ENCODE measurements around the gene RAB19. TPM values are rescaled to one million over a fixed set of nuclear protein-coding genes. Genes with fewer than 3 reads are reported as not detected.
"Not testable (repeated sequence)": the region's sequence is repeated elsewhere in the genome, so short reads cannot be mapped to it uniquely, and the experiment has no call there.

RAB19 gene
- total and polyA plus RNA-seq, 4 donors, result 0.24 to 3.2 (median 2.0) TPM

GRCh38 chr7:140416560-140416959, 12.7 kb downstream of the RAB19 start:
- DNase-seq (no peak), ATAC-seq (ENCODE audit: insufficient read depth, low FRiP score) (no peak)
- Histone ChIP-seq H3K4me1 (ENCODE audit: control insufficient read depth in 5 of 5, insufficient read depth in 5 of 5, low read length in 5 of 5) (no peaks in the 10 kb centered on the region), H3K9me3 (ENCODE audit: control insufficient read depth in 4 of 4, insufficient read depth in 3 of 4, low read length in 3 of 4) (peaks cover 0 to 7% (median 0%) of the 10 kb centered on the region in 4 donors), H3K9ac (ENCODE audit: insufficient read depth in 1 of 2, low read length in 2 of 2) (no peak overlapping the region), H3K27me3 (ENCODE audit: control insufficient read depth in 3 of 3, insufficient read depth in 3 of 3, low read length in 2 of 3) (no peaks in the 10 kb centered on the region), H3K27ac (ENCODE audit: low read depth in 1 of 2, low read length in 1 of 2) (no peak overlapping the region), H3K4me3 (no peak overlapping the region), H3K36me3 (ENCODE audit: control insufficient read depth in 4 of 4, insufficient read depth in 4 of 4, low read length in 4 of 4) (no peaks in the 10 kb centered on the region)
- TF ChIP-seq, protein P1, sequence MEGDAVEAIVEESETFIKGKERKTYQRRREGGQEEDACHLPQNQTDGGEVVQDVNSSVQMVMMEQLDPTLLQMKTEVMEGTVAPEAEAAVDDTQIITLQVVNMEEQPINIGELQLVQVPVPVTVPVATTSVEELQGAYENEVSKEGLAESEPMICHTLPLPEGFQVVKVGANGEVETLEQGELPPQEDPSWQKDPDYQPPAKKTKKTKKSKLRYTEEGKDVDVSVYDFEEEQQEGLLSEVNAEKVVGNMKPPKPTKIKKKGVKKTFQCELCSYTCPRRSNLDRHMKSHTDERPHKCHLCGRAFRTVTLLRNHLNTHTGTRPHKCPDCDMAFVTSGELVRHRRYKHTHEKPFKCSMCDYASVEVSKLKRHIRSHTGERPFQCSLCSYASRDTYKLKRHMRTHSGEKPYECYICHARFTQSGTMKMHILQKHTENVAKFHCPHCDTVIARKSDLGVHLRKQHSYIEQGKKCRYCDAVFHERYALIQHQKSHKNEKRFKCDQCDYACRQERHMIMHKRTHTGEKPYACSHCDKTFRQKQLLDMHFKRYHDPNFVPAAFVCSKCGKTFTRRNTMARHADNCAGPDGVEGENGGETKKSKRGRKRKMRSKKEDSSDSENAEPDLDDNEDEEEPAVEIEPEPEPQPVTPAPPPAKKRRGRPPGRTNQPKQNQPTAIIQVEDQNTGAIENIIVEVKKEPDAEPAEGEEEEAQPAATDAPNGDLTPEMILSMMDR (IDR thresholded peaks at IDR 0.05; ENCODE audit: control extremely low read depth, extremely low read depth), result no peak
- WGBS, 2 donors, result 89 to 92% methylated on average over 8 of the region's 8 CpGs

- no peak overlapping the region for H3K9ac ChIP-seq (ENCODE audit: insufficient read depth in 1 of 2, low read length in 2 of 2)
- TF ChIP-seq, protein P1 (IDR thresholded peaks at IDR 0.05; ENCODE audit: control extremely low read depth, extremely low read depth), result no peak
- DNase-seq (no peak), ATAC-seq (ENCODE audit: insufficient read depth, low FRiP score) (no peak)
- no peaks in the 10 kb centered on the region for H3K36me3 ChIP-seq (ENCODE audit: control insufficient read depth in 4 of 4, insufficient read depth in 4 of 4, low read length in 4 of 4)
- H3K4me3 ChIP-seq, result no peak overlapping the region
- no peak overlapping the region for H3K27ac ChIP-seq (ENCODE audit: low read depth in 1 of 2, low read length in 1 of 2)
- H3K27me3 ChIP-seq (ENCODE audit: control insufficient read depth in 3 of 3, insufficient read depth in 3 of 3, low read length in 2 of 3), result no peaks in the 10 kb centered on the region
- H3K9me3 ChIP-seq (ENCODE audit: control insufficient read depth in 4 of 4, insufficient read depth in 3 of 4, low read length in 3 of 4), result peaks cover 0 to 6% (median 0%) of the 10 kb centered on the region in 4 donors
- 73 to 79% methylated on average over 8 of the region's 8 CpGs for WGBS, 2 donors
- H3K4me1 ChIP-seq (ENCODE audit: control insufficient read depth in 5 of 5, insufficient read depth in 5 of 5, low read length in 5 of 5), result no peaks in the 10 kb centered on the region
These were observed 13.7 kb downstream of the RAB19 start for GRCh38 chr7:140417456-140418155.

GRCh38 chr7:140418156-140418472, 14.3 kb downstream of the RAB19 start:
- H3K27ac ChIP-seq (ENCODE audit: low read depth in 1 of 2, low read length in 1 of 2); H3K9me3 ChIP-seq (ENCODE audit: control insufficient read depth in 4 of 4, insufficient read depth in 3 of 4, low read length in 3 of 4); H3K27me3 ChIP-seq (ENCODE audit: control insufficient read depth in 3 of 3, insufficient read depth in 3 of 3, low read length in 2 of 3); H3K36me3 ChIP-seq (ENCODE audit: control insufficient read depth in 4 of 4, insufficient read depth in 4 of 4, low read length in 4 of 4); H3K4me1 ChIP-seq (ENCODE audit: control insufficient read depth in 5 of 5, insufficient read depth in 5 of 5, low read length in 5 of 5); DNase-seq; H3K9ac ChIP-seq (ENCODE audit: insufficient read depth in 1 of 2, low read length in 2 of 2); ATAC-seq (ENCODE audit: insufficient read depth, low FRiP score); H3K4me3 ChIP-seq: not testable (repeated sequence)
- 92 to 95% methylated on average over 4 to 5 of the region's 5 CpGs for WGBS, 2 donors

DNA sequence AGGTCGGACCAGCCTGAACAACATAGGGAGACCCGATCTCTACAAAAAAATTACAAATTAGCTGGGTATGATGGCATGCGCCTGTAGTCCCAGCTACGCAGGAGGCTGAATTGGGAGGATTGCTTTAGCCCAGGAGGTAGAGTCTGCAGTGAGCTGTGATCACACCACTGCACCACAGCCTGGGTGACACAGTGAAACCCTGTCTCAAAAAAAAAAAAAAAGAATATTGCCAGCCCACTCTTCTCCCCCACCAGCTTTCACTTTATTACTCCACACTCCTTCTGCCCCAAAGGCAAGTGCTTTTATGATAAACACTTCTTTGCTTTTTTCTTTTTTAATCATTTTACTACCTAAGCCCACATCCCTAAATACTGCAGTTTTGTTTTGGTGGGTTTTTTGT, 14.8 kb downstream of the RAB19 start:
- Histone ChIP-seq H3K36me3 (ENCODE audit: control insufficient read depth in 4 of 4, insufficient read depth in 4 of 4, low read length in 4 of 4) (no peaks in the 10 kb centered on the region), H3K4me1 (ENCODE audit: control insufficient read depth in 5 of 5, insufficient read depth in 5 of 5, low read length in 5 of 5) (no peaks in the 10 kb centered on the region), H3K9me3 (ENCODE audit: control insufficient read depth in 4 of 4, insufficient read depth in 3 of 4, low read length in 3 of 4) (peaks cover 0 to 5% (median 0%) of the 10 kb centered on the region in 4 donors), H3K27me3 (ENCODE audit: control insufficient read depth in 3 of 3, insufficient read depth in 3 of 3, low read length in 2 of 3) (no peaks in the 10 kb centered on the region), H3K4me3 (no peak overlapping the region), H3K9ac (ENCODE audit: insufficient read depth in 1 of 2, low read length in 2 of 2) (no peak overlapping the region), H3K27ac (ENCODE audit: low read depth in 1 of 2, low read length in 1 of 2) (no peak overlapping the region)
- TF ChIP-seq, protein P1 (IDR thresholded peaks at IDR 0.05; ENCODE audit: control extremely low read depth, extremely low read depth), result no peak
- WGBS, 2 donors, result 91 to 99% methylated on average over 4 of the region's 4 CpGs
- no peak for DNase-seq
- no peak for ATAC-seq (ENCODE audit: insufficient read depth, low FRiP score)

Measured in lung (tissue), 12 donors.